PC-3 (cell line): Measurements from ENCODE around the gene TXNRD1. TPM values are rescaled to one million over a fixed set of nuclear protein-coding genes. Genes with fewer than 3 reads are reported as not detected.

Experiments used
- ATAC-seq: fragments of 200-7000 bp; cut with Tn5 transposase; 2 replicates; pipeline ENCODE4 v1.9.1; 2020; ENCODE audit warnings: mild to moderate bottlenecking, moderate library complexity
- BruUV-seq: library from RNA; stranded (reverse); fragments of 400-500 nt; replicated peaks from 2 replicates; lab custom pipeline; 2021; lab: Mats Ljungman, UMichigan
- CTCF ChIA-PET: fragments of 300-600 bp; sonication (Branson Sonifier 250); formaldehyde crosslinking; loops from one replicate; lab custom pipeline; 2022; ENCODE audit warnings: antibody characterized with exemption; lab: Charles Lee
- POLR2A ChIA-PET: fragments of 300-600 bp; sonication (Branson Sonifier 250); formaldehyde crosslinking; loops from one replicate; lab custom pipeline; 2022; ENCODE audit warnings: antibody characterized with exemption; ENCODE audit not compliant: unreplicated experiment; lab: Charles Lee
- DNase-seq: peaks from one replicate; pipeline ENCODE4 v3.0.0-alpha.2; 2015
- H2AFZ ChIP-seq: fragments of 300-600 bp; sonication (generic); 2 replicates; pipeline ENCODE4 v1.6.0; 2016; ENCODE audit warnings: antibody characterized with exemption, low read length
- H3F3A ChIP-seq: fragments of 300-600 bp; sonication (generic); one replicate; pipeline ENCODE4 v1.6.0; 2017; ENCODE audit warnings: antibody characterized with exemption, low read length, control low read depth, mild to moderate bottlenecking; ENCODE audit not compliant: unreplicated experiment
- H3K27ac ChIP-seq: fragments of 300-600 bp; sonication (generic); 2 replicates; pipeline ENCODE4 v1.5.1; 2016; ENCODE audit warnings: mild to moderate bottlenecking, low read length
- H3K27me3 ChIP-seq: fragments of 300-600 bp; sonication (generic); 2 replicates; pipeline ENCODE4 v1.6.1; 2016; ENCODE audit warnings: low read length, mixed read lengths
- H3K36me3 ChIP-seq: fragments of 300-600 bp; sonication (generic); 2 replicates; pipeline ENCODE4 v1.6.1; 2016; ENCODE audit warnings: low read depth, mixed run types, low read length, mixed read lengths
- H3K4me1 ChIP-seq: fragments of 300-600 bp; sonication (generic); 2 replicates; pipeline ENCODE4 v1.5.1; 2016; ENCODE audit warnings: low read length; ENCODE audit not compliant: insufficient read depth
- H3K4me2 ChIP-seq: fragments of 300-600 bp; sonication (generic); 2 replicates; pipeline ENCODE4 v1.6.0; 2016; ENCODE audit warnings: low read length
- H3K4me3 ChIP-seq: fragments of 300-600 bp; sonication (generic); 2 replicates; pipeline ENCODE4 v1.5.1; 2016; ENCODE audit warnings: mild to moderate bottlenecking, low read length, mixed read lengths
- H3K79me2 ChIP-seq: fragments of 300-600 bp; sonication (generic); 2 replicates; pipeline ENCODE4 v1.6.1; 2017; ENCODE audit warnings: low read length, mixed read lengths
- H3K9ac ChIP-seq: fragments of 300-600 bp; sonication (generic); 2 replicates; pipeline ENCODE4 v1.6.0; 2016; ENCODE audit warnings: mild to moderate bottlenecking, low read length
- H3K9me2 ChIP-seq: fragments of 300-600 bp; sonication (generic); replicated peaks from 2 replicates; pipeline ENCODE4 v1.6.1; 2016; ENCODE audit warnings: mixed run types, low read length, mixed read lengths
- H3K9me3 ChIP-seq: fragments of 300-600 bp; sonication (generic); 2 replicates; pipeline ENCODE4 v1.6.1; 2016; ENCODE audit warnings: low read length, mixed read lengths
- H4K20me1 ChIP-seq: fragments of 300-600 bp; sonication (generic); 2 replicates; pipeline ENCODE4 v1.6.1; 2016; ENCODE audit warnings: low read length, mixed read lengths
- CTCF ChIP-seq: fragments of 300-600 bp; sonication (generic); conservative IDR thresholded peaks from 2 replicates; pipeline ENCODE4 v1.5.1; 2017; ENCODE audit warnings: antibody characterized with exemption, low read depth, mild to moderate bottlenecking, low read length
- EZH2 ChIP-seq: fragments of 300-600 bp; sonication (generic); IDR thresholded peaks from one replicate; pipeline ENCODE4 v1.6.1; 2017; ENCODE audit warnings: antibody characterized with exemption, mild to moderate bottlenecking, low read length; ENCODE audit not compliant: unreplicated experiment
- EZH2phosphoT487 ChIP-seq: fragments of 300-600 bp; sonication (generic); IDR thresholded peaks from 2 replicates; pipeline ENCODE4 v1.6.1; 2018; ENCODE audit warnings: mild to moderate bottlenecking, antibody characterized with exemption, low read length, borderline replicate concordance
- intact Hi-C: fragments of 100-400 bp; cut with micrococcal nuclease; formaldehyde crosslinking; loops from 2 replicates; pipeline ENCODE4 v1.9.0; 2023
- total RNA-seq: library from RNA; depleted of rRNA; stranded (reverse); fragments of >200 nt; gene quantifications from 2 replicates; pipeline ENCODE4 v1.2.3, GENCODE V29; 2014

TXNRD1 gene
- total RNA-seq, 1 experiment from 2014 or later: 419 TPM

DNA sequence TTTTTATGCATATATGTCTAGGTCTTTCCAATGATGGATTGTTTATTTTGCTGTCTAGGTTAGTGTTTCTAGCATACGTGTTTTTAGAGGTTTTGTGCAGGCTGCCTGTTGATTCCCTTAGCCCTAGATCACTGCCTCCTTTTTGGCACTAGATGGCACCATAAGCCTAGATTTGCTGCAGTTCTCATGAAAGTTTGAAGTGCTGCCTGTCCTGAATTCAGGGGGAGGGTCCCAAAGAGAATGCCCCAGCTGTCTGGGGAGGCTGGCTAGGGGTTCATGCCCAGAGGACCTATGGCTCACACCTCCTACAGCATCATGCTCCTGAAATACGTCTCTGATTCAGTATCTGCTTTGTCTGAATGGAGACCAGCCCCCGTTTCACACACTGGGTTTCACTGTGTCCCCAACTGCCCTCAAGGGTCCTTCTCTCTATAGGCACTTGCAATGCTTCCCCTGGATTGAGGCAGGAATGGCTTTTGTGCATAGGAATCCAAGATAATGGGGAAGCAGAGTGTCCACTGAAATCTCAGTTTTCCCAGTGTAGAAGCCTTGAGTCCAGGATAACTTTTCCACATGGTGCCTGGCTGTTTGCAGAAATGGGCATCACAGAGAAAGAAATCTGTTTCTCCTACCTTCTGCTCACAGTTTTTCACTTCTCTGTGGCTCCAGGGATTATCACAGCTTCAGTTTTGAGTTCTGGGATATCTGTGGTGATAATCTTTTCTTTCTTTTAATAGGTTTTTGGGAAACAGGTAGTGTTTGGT, 14.2 kb upstream of the TXNRD1 start:
- H3K9me2 ChIP-seq: no peaks in the 10 kb centered on the region
- ChIA-PET CTCF (interaction anchor here (0.6 kb wide), 1 partner anchor 34 kb away, joined by 4 read pairs; no protein-coding TSS in a partner anchor), POLR2A (interaction anchor here (0.6 kb wide), 1 partner anchor 63 kb away, joined by 3 read pairs; the partner anchor contains the start of gene NFYB)
- H3K9ac ChIP-seq: peak overlapping the region; percentile 1; the same call in 1 of the 2 replicates
- peak; percentile 98 for TF ChIP-seq CTCF
- TF ChIP-seq EZH2phosphoT487: no peak
- TF ChIP-seq EZH2: no peak
- no TSS peak for BruUV-seq
- intact Hi-C loops: loop anchor here (1.0 to 5.0 kb wide), 5 partner anchors 86 to 851 kb away; no protein-coding TSS in a partner anchor
- 0 out of 2 replicates have a peak overlapping the region, but pooled peaks have one; percentile 0 for H3K27ac ChIP-seq
- no peaks in the 10 kb centered on the region for H3F3A ChIP-seq
- H4K20me1 ChIP-seq: no peaks in the 10 kb centered on the region
- peak overlapping the region; percentile 31 for H2AFZ ChIP-seq
- DNase-seq (peak; percentile 84), ATAC-seq (peak; percentile 93)
- peak overlapping the region; percentile 41 for H3K4me2 ChIP-seq
- no peaks in the 10 kb centered on the region for H3K79me2 ChIP-seq
- peaks cover 7% of the 10 kb centered on the region for H3K9me3 ChIP-seq
- no peak overlapping the region for H3K4me3 ChIP-seq
- 0 out of 2 replicates have a peak, but pooled peaks cover 4% of the 10 kb centered on the region for H3K36me3 ChIP-seq
- H3K4me1 ChIP-seq: peaks cover 6% of the 10 kb centered on the region; the same call in 1 of the 2 replicates
- no peaks in the 10 kb centered on the region for H3K27me3 ChIP-seq

GRCh38 chr12:104204690-104205480, 10.7 kb upstream of the TXNRD1 start:
- Histone ChIP-seq H3K27ac (no peak overlapping the region), H3K79me2 (no peaks in the 10 kb centered on the region), H3K27me3 (no peaks in the 10 kb centered on the region), H2AFZ (no peak overlapping the region), H3K9me3 (peaks cover 6% of the 10 kb centered on the region), H3K36me3 (0 out of 2 replicates have a peak, but pooled peaks cover 4% of the 10 kb centered on the region), H3K9me2 (no peaks in the 10 kb centered on the region), H3K4me3 (no peak overlapping the region), H3F3A (no peaks in the 10 kb centered on the region), H4K20me1 (no peaks in the 10 kb centered on the region), H3K4me1 (peaks cover 6% of the 10 kb centered on the region; the same call in 1 of the 2 replicates), H3K9ac (no peak overlapping the region), H3K4me2 (no peak overlapping the region)
- TF ChIP-seq CTCF (no peak), EZH2 (no peak), EZH2phosphoT487 (no peak)
- DNase-seq (no peak), ATAC-seq (no peak)
- BruUV-seq: no TSS peak
- ChIA-PET CTCF (no interaction called here), POLR2A (interaction anchor here (0.5 to 1.0 kb wide), 2 partner anchors 22 to 90 kb away, joined by 4 to 6 read pairs; no protein-coding TSS in a partner anchor)
- intact Hi-C loops: loop anchor here (5.0 kb wide), 2 partner anchors 82 to 167 kb away; no protein-coding TSS in a partner anchor
